ENCODE results near the gene ST8SIA4.

ST8SIA4 gene

DNA sequence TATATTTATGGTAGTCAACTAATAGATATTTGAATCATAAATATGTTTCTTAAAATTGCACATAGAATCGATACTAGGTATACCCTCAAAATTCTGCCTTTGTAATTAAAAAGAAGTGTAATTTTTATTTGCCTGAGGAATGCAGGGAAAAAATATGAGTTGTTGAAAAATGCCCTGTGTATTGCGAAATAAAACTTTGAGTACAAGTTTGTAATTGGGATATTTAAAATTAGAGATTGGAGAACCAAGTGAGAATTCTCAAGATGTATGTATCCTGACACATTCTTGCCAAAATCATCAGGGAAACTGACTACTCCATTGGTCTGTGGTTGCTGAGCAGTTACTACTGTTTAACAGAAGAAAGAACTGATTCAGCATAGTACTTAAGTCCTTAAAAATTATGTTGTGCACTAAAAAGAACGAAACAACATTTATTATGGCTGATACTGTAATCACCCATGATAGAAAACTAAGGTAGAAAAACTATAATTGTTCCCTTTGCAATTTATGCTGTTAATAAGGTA lies 36.0 kb downstream of the ST8SIA4 start:
- Histone ChIP-seq H3F3A (ENCODE audit: low read depth) (no peaks in the 10 kb centered on the region), H3K9ac (ENCODE audit: low read depth, low read length, poor library complexity, severe bottlenecking) (no peak overlapping the region), H2AFZ (ENCODE audit: low read length) (no peak overlapping the region), H4K20me1 (ENCODE audit: insufficient read depth, low read length, poor library complexity, severe bottlenecking) (no peaks in the 10 kb centered on the region), H3K36me3 (ENCODE audit: insufficient read depth, low read length) (peaks cover 4% of the 10 kb centered on the region; the same call in 1 of the 2 replicates), H3K4me3 (ENCODE audit: low read length, poor library complexity, severe bottlenecking) (no peak overlapping the region), H3K4me2 (ENCODE audit: low read depth, low read length, poor library complexity, severe bottlenecking) (no peak overlapping the region), H3K9me2 (replicated peaks; ENCODE audit: low read depth, low read length) (no peaks in the 10 kb centered on the region), H3K27me3 (ENCODE audit: insufficient read depth, low read length, poor library complexity, severe bottlenecking) (no peaks in the 10 kb centered on the region), H3K9me3 (ENCODE audit: insufficient read depth, low read depth, low read length) (no peaks in the 10 kb centered on the region), H3K4me1 (ENCODE audit: insufficient read depth, low read length, poor library complexity, severe bottlenecking) (no peaks in the 10 kb centered on the region), H3K79me2 (ENCODE audit: insufficient read depth, low read length) (no peaks in the 10 kb centered on the region)
- TF ChIP-seq, protein P1, sequence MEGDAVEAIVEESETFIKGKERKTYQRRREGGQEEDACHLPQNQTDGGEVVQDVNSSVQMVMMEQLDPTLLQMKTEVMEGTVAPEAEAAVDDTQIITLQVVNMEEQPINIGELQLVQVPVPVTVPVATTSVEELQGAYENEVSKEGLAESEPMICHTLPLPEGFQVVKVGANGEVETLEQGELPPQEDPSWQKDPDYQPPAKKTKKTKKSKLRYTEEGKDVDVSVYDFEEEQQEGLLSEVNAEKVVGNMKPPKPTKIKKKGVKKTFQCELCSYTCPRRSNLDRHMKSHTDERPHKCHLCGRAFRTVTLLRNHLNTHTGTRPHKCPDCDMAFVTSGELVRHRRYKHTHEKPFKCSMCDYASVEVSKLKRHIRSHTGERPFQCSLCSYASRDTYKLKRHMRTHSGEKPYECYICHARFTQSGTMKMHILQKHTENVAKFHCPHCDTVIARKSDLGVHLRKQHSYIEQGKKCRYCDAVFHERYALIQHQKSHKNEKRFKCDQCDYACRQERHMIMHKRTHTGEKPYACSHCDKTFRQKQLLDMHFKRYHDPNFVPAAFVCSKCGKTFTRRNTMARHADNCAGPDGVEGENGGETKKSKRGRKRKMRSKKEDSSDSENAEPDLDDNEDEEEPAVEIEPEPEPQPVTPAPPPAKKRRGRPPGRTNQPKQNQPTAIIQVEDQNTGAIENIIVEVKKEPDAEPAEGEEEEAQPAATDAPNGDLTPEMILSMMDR (conservative IDR thresholded peaks at IDR 0.05; ENCODE audit: low read length): no peak
- TF ChIP-seq EZH2phosphoT487 (IDR thresholded peaks at IDR 0.05; ENCODE audit: borderline replicate concordance): no peak

DNA sequence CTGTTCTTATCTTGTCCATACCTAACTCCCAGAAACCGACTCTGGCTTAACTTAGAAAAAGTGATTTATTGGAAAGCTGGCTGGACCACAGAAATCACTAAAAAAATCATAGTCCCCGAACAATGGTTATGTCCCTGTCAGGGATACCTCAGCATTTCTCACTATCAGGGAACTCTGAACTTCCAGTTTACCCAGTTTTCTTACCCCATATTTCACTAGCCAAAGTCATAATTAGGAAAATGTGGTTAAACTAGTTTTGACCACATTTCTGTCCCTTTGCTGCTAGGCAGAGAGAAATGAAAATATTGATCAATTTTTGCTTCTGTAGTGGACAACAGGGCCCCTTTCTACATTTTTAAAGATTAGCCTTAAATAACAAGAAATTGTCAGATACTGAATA lies 38.2 kb downstream of the ST8SIA4 start:
- no peaks in the 10 kb centered on the region for H3K79me2 ChIP-seq (ENCODE audit: insufficient read depth, low read length)
- H3K4me3 ChIP-seq (ENCODE audit: low read length, poor library complexity, severe bottlenecking): no peak overlapping the region
- no peaks in the 10 kb centered on the region for H3K36me3 ChIP-seq (ENCODE audit: insufficient read depth, low read length)
- H2AFZ ChIP-seq (ENCODE audit: low read length): no peak overlapping the region
- H3K9me3 ChIP-seq (ENCODE audit: insufficient read depth, low read depth, low read length): no peaks in the 10 kb centered on the region
- H3K27me3 ChIP-seq (ENCODE audit: insufficient read depth, low read length, poor library complexity, severe bottlenecking): no peaks in the 10 kb centered on the region
- H3K9ac ChIP-seq (ENCODE audit: low read depth, low read length, poor library complexity, severe bottlenecking): no peak overlapping the region
- H4K20me1 ChIP-seq (ENCODE audit: insufficient read depth, low read length, poor library complexity, severe bottlenecking): no peaks in the 10 kb centered on the region
- no peak for TF ChIP-seq EZH2phosphoT487 (IDR thresholded peaks at IDR 0.05; ENCODE audit: borderline replicate concordance)
- TF ChIP-seq, protein P1 (conservative IDR thresholded peaks at IDR 0.05; ENCODE audit: low read length): no peak
- H3K9me2 ChIP-seq (replicated peaks; ENCODE audit: low read depth, low read length): no peaks in the 10 kb centered on the region
- H3K4me2 ChIP-seq (ENCODE audit: low read depth, low read length, poor library complexity, severe bottlenecking): no peak overlapping the region
- H3F3A ChIP-seq (ENCODE audit: low read depth): no peaks in the 10 kb centered on the region
- no peaks in the 10 kb centered on the region for H3K4me1 ChIP-seq (ENCODE audit: insufficient read depth, low read length, poor library complexity, severe bottlenecking)

DNA sequence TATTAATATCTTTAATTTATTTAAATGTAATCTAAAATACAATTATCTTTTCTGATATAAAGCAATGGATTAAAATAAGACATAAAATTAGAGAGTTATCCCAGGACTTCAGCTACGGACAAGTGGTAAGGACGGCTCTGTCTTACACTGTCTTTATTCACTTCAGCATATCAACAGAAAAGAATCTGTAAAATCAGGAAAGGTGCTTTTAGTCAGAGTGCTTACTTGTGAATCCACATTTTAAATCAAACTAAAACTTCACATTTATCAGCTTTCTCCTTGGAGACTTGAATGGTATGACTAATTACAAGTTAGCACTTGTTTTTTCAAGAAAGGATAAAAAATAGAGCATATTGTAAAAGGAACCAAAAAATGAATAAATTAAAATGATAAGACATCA lies 39.3 kb downstream of the ST8SIA4 start:
- Histone ChIP-seq H3K9me3 (ENCODE audit: insufficient read depth, low read depth, low read length) (no peaks in the 10 kb centered on the region), H3K9me2 (replicated peaks; ENCODE audit: low read depth, low read length) (no peaks in the 10 kb centered on the region), H3F3A (ENCODE audit: low read depth) (no peaks in the 10 kb centered on the region), H2AFZ (ENCODE audit: low read length) (no peak overlapping the region), H3K9ac (ENCODE audit: low read depth, low read length, poor library complexity, severe bottlenecking) (no peak overlapping the region), H4K20me1 (ENCODE audit: insufficient read depth, low read length, poor library complexity, severe bottlenecking) (no peaks in the 10 kb centered on the region), H3K4me1 (ENCODE audit: insufficient read depth, low read length, poor library complexity, severe bottlenecking) (no peaks in the 10 kb centered on the region), H3K4me2 (ENCODE audit: low read depth, low read length, poor library complexity, severe bottlenecking) (no peak overlapping the region), H3K79me2 (ENCODE audit: insufficient read depth, low read length) (no peaks in the 10 kb centered on the region), H3K27me3 (ENCODE audit: insufficient read depth, low read length, poor library complexity, severe bottlenecking) (no peaks in the 10 kb centered on the region), H3K4me3 (ENCODE audit: low read length, poor library complexity, severe bottlenecking) (no peak overlapping the region), H3K36me3 (ENCODE audit: insufficient read depth, low read length) (no peaks in the 10 kb centered on the region)
- TF ChIP-seq EZH2phosphoT487 (IDR thresholded peaks at IDR 0.05; ENCODE audit: borderline replicate concordance): no peak
- TF ChIP-seq, protein P1 (conservative IDR thresholded peaks at IDR 0.05; ENCODE audit: low read length): no peak

Measured in Loucy (cell line).